GM12878 (cell line): Measurements from ENCODE around the gene DIAPH3. TPM values are rescaled to one million over a fixed set of nuclear protein-coding genes. Genes with fewer than 3 reads are reported as not detected.

Experiments used
- ATAC-seq: fragments of 200-7000 bp; cut with Tn5 transposase; 3 replicates; pipeline ENCODE4 v1.9.1; 2020; ENCODE audit warnings: mild to moderate bottlenecking, moderate library complexity
- BruUV-seq: library from RNA; stranded (reverse); fragments of 400-500 nt; replicated peaks from 2 replicates; lab custom pipeline; 2021; lab: Mats Ljungman, UMichigan
- CTCF ChIA-PET: fragments of 300-600 bp; sonication (Branson Sonifier 250); formaldehyde crosslinking; extraction: SDS; loops from one replicate; lab custom pipeline; 2021; ENCODE audit warnings: inconsistent platforms; lab: Yijun Ruan, JAX
- POLR2A ChIA-PET: fragments of 350-600 bp; formaldehyde crosslinking; extraction: SDS; loops from one replicate; lab custom pipeline; 2021; ENCODE audit warnings: inconsistent platforms; lab: Charles Lee
- RAD21 ChIA-PET: fragments of 300-600 bp; sonication (Branson Sonifier 250); formaldehyde crosslinking; loops from one replicate; lab custom pipeline; 2023; ENCODE audit warnings: antibody characterized with exemption; ENCODE audit not compliant: unreplicated experiment; lab: Charles Lee
- SMC1A ChIA-PET: fragments of 300-600 bp; sonication (Branson Sonifier 250); formaldehyde crosslinking; loops from one replicate; lab custom pipeline; 2023; ENCODE audit not compliant: unreplicated experiment, uncharacterized antibody; lab: Charles Lee
- DNase-seq: peaks from one replicate; pipeline ENCODE4 v3.0.0-alpha.2; 2011; ENCODE audit warnings: low read depth, low spot score
- FAIRE-seq: peaks from 3 replicates; lab custom pipeline; 2011; peaks lifted over from hg19 to GRCh38; lab: Jason Lieb, UNC
- H2AFZ ChIP-seq: 2 replicates; pipeline ENCODE4 v1.6.0; 2011; ENCODE audit warnings: low read depth, low read length, control low read depth; ENCODE audit not compliant: control insufficient read depth
- H3K27ac ChIP-seq: 2 replicates; pipeline ENCODE4 v1.5.1; 2011; ENCODE audit warnings: control low read depth; ENCODE audit not compliant: control insufficient read depth, insufficient read depth
- H3K27me3 ChIP-seq, 2 experiments: replicated peaks in 1 of 2; 2 replicates each; pipeline versions ENCODE4 v1.6.0 to v1.6.1; 2011; ENCODE audit warnings: low read length in 1 of 2; ENCODE audit not compliant: control insufficient read depth in 2 of 2, insufficient read depth in 2 of 2
- H3K36me3 ChIP-seq, 2 experiments: 2 replicates each; pipeline ENCODE4 v1.5.1; 2011; ENCODE audit warnings: low read length in 1 of 2; ENCODE audit not compliant: control insufficient read depth in 2 of 2, insufficient read depth in 2 of 2
- H3K4me1 ChIP-seq: 2 replicates; pipeline ENCODE4 v1.6.1; 2011; ENCODE audit warnings: mild to moderate bottlenecking, low read length, moderate library complexity, mixed read lengths; ENCODE audit not compliant: control insufficient read depth, insufficient read depth
- H3K4me2 ChIP-seq: 2 replicates; pipeline ENCODE4 v1.6.0; 2011; ENCODE audit warnings: control low read depth; ENCODE audit not compliant: control insufficient read depth, insufficient read depth
- H3K4me3 ChIP-seq: fragments of 200-600 bp; sonication (generic); 2 replicates; pipeline ENCODE4 v1.5.1; 2016
- H3K79me2 ChIP-seq: 2 replicates; pipeline ENCODE4 v1.6.0; 2011; ENCODE audit warnings: low read length; ENCODE audit not compliant: control insufficient read depth, insufficient read depth
- H3K9ac ChIP-seq: 2 replicates; pipeline ENCODE4 v1.8.0; 2011; ENCODE audit warnings: low read length, control low read depth, mixed read lengths; ENCODE audit not compliant: control insufficient read depth, insufficient read depth
- H3K9me3 ChIP-seq: replicated peaks from 3 replicates; pipeline ENCODE4 v1.5.1; 2011; ENCODE audit warnings: mild to moderate bottlenecking, low read length; ENCODE audit not compliant: control insufficient read depth, insufficient read depth
- H4K20me1 ChIP-seq: 2 replicates; pipeline ENCODE4 v1.6.0; 2011; ENCODE audit not compliant: control insufficient read depth, insufficient read depth
- BCLAF1 ChIP-seq: fragments of 450-650 bp; IDR thresholded peaks from 2 replicates; pipeline ENCODE4 v1.6.1; 2017; ENCODE audit warnings: antibody characterized with exemption, mild to moderate bottlenecking, moderate library complexity
- CBX5 ChIP-seq: sonication (generic); IDR thresholded peaks from 2 replicates; pipeline ENCODE4 v1.6.1; 2016; ENCODE audit warnings: low read depth, moderate library complexity, mild to moderate bottlenecking, inconsistent platforms
- CEBPB ChIP-seq, 2 experiments: fragments of 150-350 bp in 1 of 2; IDR thresholded peaks; 2 replicates each; pipeline ENCODE4 v1.6.1; 2012 to 2014; ENCODE audit warnings: low read depth in 2 of 2, low read length in 2 of 2, borderline replicate concordance in 1 of 2, inconsistent platforms in 1 of 2
- DPF2 ChIP-seq: fragments of 450-650 bp; IDR thresholded peaks from 2 replicates; pipeline ENCODE4 v1.6.1; 2017; ENCODE audit warnings: mild to moderate bottlenecking
- HDGF ChIP-seq: fragments of 450-650 bp; IDR thresholded peaks from 2 replicates; pipeline ENCODE4 v1.6.1; 2016; ENCODE audit warnings: antibody characterized with exemption
- HSF1 ChIP-seq: fragments of 150-350 bp; IDR thresholded peaks from 2 replicates; pipeline ENCODE4 v1.6.1; 2014; ENCODE audit warnings: mild to moderate bottlenecking, low read depth, low read length
- MLLT1 ChIP-seq: fragments of 450-650 bp; IDR thresholded peaks from 2 replicates; pipeline ENCODE4 v1.6.1; 2016; ENCODE audit warnings: mild to moderate bottlenecking
- MXI1 ChIP-seq: fragments of 150-350 bp; IDR thresholded peaks from 2 replicates; pipeline ENCODE4 v1.6.1; 2011; ENCODE audit warnings: low read depth, mild to moderate bottlenecking, inconsistent platforms, low read length, improper control_type of control experiment
- NR2C2 ChIP-seq: IDR thresholded peaks from 2 replicates; pipeline ENCODE4 v1.6.1; 2011; ENCODE audit warnings: borderline replicate concordance, low read depth; ENCODE audit not compliant: control insufficient read depth, insufficient read length
- POU2F2 ChIP-seq: IDR thresholded peaks from 3 replicates; pipeline ENCODE4 v1.6.1; 2011; ENCODE audit warnings: low read depth, mild to moderate bottlenecking, low read length, borderline replicate concordance
- SPI1 ChIP-seq: IDR thresholded peaks from 2 replicates; pipeline ENCODE4 v1.6.1; 2011; ENCODE audit warnings: low read depth, mild to moderate bottlenecking, low read length, moderate library complexity, borderline replicate concordance; ENCODE audit not compliant: insufficient read depth
- ZBTB40 ChIP-seq: fragments of 450-650 bp; IDR thresholded peaks from 2 replicates; pipeline ENCODE4 v1.6.1; 2016; ENCODE audit warnings: mild to moderate bottlenecking, moderate library complexity, borderline replicate concordance
- ZNF384 ChIP-seq: IDR thresholded peaks from 2 replicates; pipeline ENCODE4 v1.6.1; 2012; ENCODE audit warnings: low read depth, mild to moderate bottlenecking, low read length, improper control_type of control experiment, borderline replicate concordance
- WGBS: methylation state at CpG from one replicate; pipeline ENCODE4 v1.1.6; 2016; ENCODE audit warnings: low lambda C conversion rate; ENCODE audit not compliant: insufficient replicate concordance, insufficient coverage; ENCODE audit errors: missing lambda C conversion rate; 5-methylcytosine and 5-hydroxymethylcytosine counted together
- in situ Hi-C: fragments of 300-500 bp; cut with MboI; formaldehyde crosslinking; loops from 9 replicates; pipeline ENCODE4 v1.14.3; 2018; ENCODE audit warnings: mixed read lengths
- intact Hi-C: fragments of 100-400 bp; cut with micrococcal nuclease; formaldehyde crosslinking; loops from one replicate; pipeline ENCODE4 v1.14.2; 2022; ENCODE audit not compliant: unreplicated experiment
- polyA plus RNA-seq, 11 experiments: library from polyadenylated mRNA; depleted of rRNA in 4 of 11; unstranded in 6 of 11; stranded (reverse) in 5 of 11; fragments of >200 nt; fragmentation: Nextera tagmentation in 4 of 11; fragmentation: Illumina TruSeq in 1 of 11; extraction: Ambion mirVana in 4 of 11; extraction: Trizol in 1 of 11; gene quantifications; 1 replicate in 1 of 11; 2 replicates in 10 of 11; pipeline versions ENCODE4 v1.2.1 to v1.2.3, GENCODE V29; 2011 to 2016; ENCODE audit warnings: inconsistent platforms in 2 of 11, missing spikeins in 2 of 11, low read depth in 1 of 11
- total RNA-seq, 4 experiments: library from RNA; depleted of rRNA in 3 of 4; stranded (reverse); fragments of >200 nt in 3 of 4; fragmentation: Illumina TruSeq in 1 of 4; extraction: Trizol in 1 of 4; gene quantifications; 2 replicates each; pipeline versions ENCODE4 v1.2.1 to v1.2.3, GENCODE V29; 2013 to 2021

Gene DIAPH3
- total and polyA plus RNA-seq, 10 of the 15 experiments (the other 5 are each of a cell fraction or from before 2014, with no cell fraction given) = 10.1 to 25.2 (median 15.4) TPM

GRCh38 chr13:60120617-60121336, 43.0 kb downstream of the DIAPH3 start:
- WGBS = over 99% methylated on average over 6 of the region's 6 CpGs
- RAD21 ChIA-PET = no interaction called here
- Histone ChIP-seq H3K4me3 (no peak overlapping the region), H3K4me2 (no peak overlapping the region), H3K79me2 (no peaks in the 10 kb centered on the region), H3K4me1 (no peaks in the 10 kb centered on the region), H3K9me3 (no peaks in the 10 kb centered on the region; the same call in 2 of the 3 replicates), H4K20me1 (no peaks in the 10 kb centered on the region), H2AFZ (no peak overlapping the region), H3K9ac (no peak overlapping the region), H3K36me3 (no peaks in the 10 kb centered on the region; a peak in 1 of 4 replicates), H3K27me3 (no peaks in the 10 kb centered on the region), H3K27ac (no peak overlapping the region)
- POLR2A ChIA-PET = no interaction called here
- DNase-seq = no peak
- SMC1A ChIA-PET = interaction anchor here (1.5 kb wide), 1 partner anchor 10 kb away, joined by 3 read pairs; no protein-coding TSS in a partner anchor
- CTCF ChIA-PET = no interaction called here
- no peak for ATAC-seq
- in situ Hi-C loops (no loop called here), intact Hi-C loops (no loop called here)
- BruUV-seq = no TSS peak
- FAIRE-seq = no peak
- no peak for TF ChIP-seq CEBPB (IDR thresholded peaks at IDR 0.05; ENCODE audit: borderline replicate concordance in 1 of 2, low read depth in 2 of 2, low read length in 2 of 2)
- TF ChIP-seq ZNF384 = no peak
- TF ChIP-seq DPF2 = no peak
- no peak for TF ChIP-seq CBX5
- no peak for TF ChIP-seq ZBTB40
- TF ChIP-seq SPI1 = no peak
- TF ChIP-seq HSF1 = no peak
- no peak for TF ChIP-seq MXI1
- TF ChIP-seq MLLT1 = no peak
- no peak for TF ChIP-seq HDGF
- TF ChIP-seq BCLAF1 = no peak
- no peak for TF ChIP-seq NR2C2
- no peak for TF ChIP-seq POU2F2
